Mesenchymal stem cell (in vitro differentiated cells and primary cell): ENCODE measurements around the gene C1GALT1. TPM values are rescaled to one million over a fixed set of nuclear protein-coding genes. Genes with fewer than 3 reads are reported as not detected.
"Not testable (repeated sequence)": the region's sequence is repeated elsewhere in the genome, so short reads cannot be mapped to it uniquely, and the experiment has no call there.

Source experiments
- DNase-seq: peaks from one replicate; pipeline ENCODE4 v3.0.0-alpha.2; 2013
- H2AFZ ChIP-seq: one replicate; pipeline ENCODE4 v1.6.1; 2013; ENCODE audit warnings: low read depth, mild to moderate bottlenecking, control low read depth, inconsistent platforms, low read length, moderate library complexity
- H2AK5ac ChIP-seq: 2 replicates; pipeline ENCODE4 v1.6.1; 2013; ENCODE audit warnings: low read length, moderate library complexity, mild to moderate bottlenecking, inconsistent platforms; ENCODE audit not compliant: severe bottlenecking
- H2BK120ac ChIP-seq: one replicate; pipeline ENCODE4 v1.6.1; 2013; ENCODE audit warnings: low read depth, mild to moderate bottlenecking, inconsistent platforms, low read length, moderate library complexity
- H2BK12ac ChIP-seq, 2 experiments: one replicate each; pipeline ENCODE4 v1.6.1; 2013; ENCODE audit warnings: inconsistent platforms in 2 of 2, low read length in 2 of 2, mild to moderate bottlenecking in 2 of 2, moderate library complexity in 2 of 2, control low read depth in 1 of 2
- H2BK15ac ChIP-seq: one replicate; pipeline ENCODE4 v1.6.1; 2013; ENCODE audit warnings: mild to moderate bottlenecking, low read depth, inconsistent platforms; ENCODE audit not compliant: poor library complexity, severe bottlenecking
- H2BK5ac ChIP-seq: 2 replicates; pipeline ENCODE4 v1.6.1; 2013; ENCODE audit warnings: low read depth, mild to moderate bottlenecking, low read length, control low read depth, inconsistent platforms; ENCODE audit not compliant: poor library complexity, severe bottlenecking
- H3K14ac ChIP-seq, 2 experiments: one replicate each; pipeline ENCODE4 v1.6.1; 2013; ENCODE audit warnings: inconsistent platforms in 2 of 2, low read length in 2 of 2, control low read depth in 1 of 2, mild to moderate bottlenecking in 1 of 2, moderate library complexity in 1 of 2
- H3K18ac ChIP-seq, 2 experiments: one replicate each; pipeline ENCODE4 v1.6.1; 2013; ENCODE audit warnings: inconsistent platforms in 2 of 2, low read length in 2 of 2, control low read depth in 1 of 2, low read depth in 1 of 2, mild to moderate bottlenecking in 1 of 2
- H3K23ac ChIP-seq, 2 experiments: one replicate each; pipeline ENCODE4 v1.6.1; 2013; ENCODE audit warnings: inconsistent platforms in 2 of 2, low read length in 2 of 2, mild to moderate bottlenecking in 2 of 2, moderate library complexity in 2 of 2, control low read depth in 1 of 2
- H3K27ac ChIP-seq: 2 replicates; pipeline ENCODE4 v1.5.1; 2013; ENCODE audit warnings: mild to moderate bottlenecking, moderate library complexity, low read length, control low read depth, inconsistent platforms; ENCODE audit not compliant: poor library complexity, severe bottlenecking
- H3K27me3 ChIP-seq, 2 experiments: 2 replicates each; pipeline versions ENCODE4 v1.6.1 to v1.7.0; 2013; ENCODE audit warnings: low read length in 2 of 2, mild to moderate bottlenecking in 2 of 2, moderate library complexity in 2 of 2, control low read depth in 1 of 2, inconsistent platforms in 1 of 2; ENCODE audit not compliant: control insufficient read depth in 1 of 2, insufficient read depth in 1 of 2
- H3K36me3 ChIP-seq, 2 experiments: 2 replicates each; pipeline versions ENCODE4 v1.6.1 to v1.7.0; 2013; ENCODE audit warnings: low read length in 2 of 2, control low read depth in 1 of 2, inconsistent platforms in 1 of 2, low read depth in 1 of 2, mild to moderate bottlenecking in 1 of 2; ENCODE audit not compliant: insufficient read depth in 2 of 2, control insufficient read depth in 1 of 2
- H3K4ac ChIP-seq, 2 experiments: one replicate each; pipeline ENCODE4 v1.6.1; 2013; ENCODE audit warnings: inconsistent platforms in 2 of 2, low read length in 2 of 2, mild to moderate bottlenecking in 2 of 2, moderate library complexity in 2 of 2, control low read depth in 1 of 2, low read depth in 1 of 2
- H3K4me1 ChIP-seq: 2 replicates; pipeline ENCODE4 v1.6.1; 2013; ENCODE audit warnings: low read depth, low read length, control low read depth; ENCODE audit not compliant: control insufficient read depth, insufficient read depth
- H3K4me2 ChIP-seq: 2 replicates; pipeline ENCODE4 v1.6.1; 2013; ENCODE audit warnings: low read length, mild to moderate bottlenecking, inconsistent platforms; ENCODE audit not compliant: poor library complexity, severe bottlenecking
- H3K4me3 ChIP-seq, 2 experiments: 2 replicates each; pipeline versions ENCODE4 v1.5.1 to v1.7.0; 2013; ENCODE audit warnings: low read length in 2 of 2, mild to moderate bottlenecking in 2 of 2, control low read depth in 1 of 2, low read depth in 1 of 2; ENCODE audit not compliant: insufficient read depth in 1 of 2
- H3K79me1 ChIP-seq: replicated peaks from 2 replicates; pipeline ENCODE4 v1.6.1; 2013; ENCODE audit warnings: mild to moderate bottlenecking, control low read depth, low read length, inconsistent platforms; ENCODE audit not compliant: poor library complexity, severe bottlenecking
- H3K9ac ChIP-seq: 2 replicates; pipeline ENCODE4 v1.7.0; 2013; ENCODE audit warnings: mild to moderate bottlenecking, low read length, moderate library complexity
- H3K9me3 ChIP-seq: 2 replicates; pipeline ENCODE4 v1.7.0; 2013; ENCODE audit warnings: mild to moderate bottlenecking, low read length; ENCODE audit not compliant: control insufficient read depth
- H4K8ac ChIP-seq: one replicate; pipeline ENCODE4 v1.6.1; 2013; ENCODE audit warnings: inconsistent platforms, mild to moderate bottlenecking, low read length, moderate library complexity
- H4K91ac ChIP-seq: one replicate; pipeline ENCODE4 v1.6.1; 2013; ENCODE audit warnings: mild to moderate bottlenecking, low read length, inconsistent platforms
- WGBS: methylation state at CpG from one replicate; pipeline ENCODE4 v1.1.7; 2013; ENCODE audit warnings: mixed read lengths; 5-methylcytosine and 5-hydroxymethylcytosine counted together
- polyA plus RNA-seq, 2 experiments: library from polyadenylated mRNA; stranded (reverse); fragments of 200-250 nt; gene quantifications; one replicate each; pipeline ENCODE4 v1.2.3, GENCODE V29; 2013

Gene C1GALT1
- 13.5 TPM for polyA plus RNA-seq (2013, experiment 1 of 2)
- 13.7 TPM for polyA plus RNA-seq (2013, experiment 2 of 2)

DNA sequence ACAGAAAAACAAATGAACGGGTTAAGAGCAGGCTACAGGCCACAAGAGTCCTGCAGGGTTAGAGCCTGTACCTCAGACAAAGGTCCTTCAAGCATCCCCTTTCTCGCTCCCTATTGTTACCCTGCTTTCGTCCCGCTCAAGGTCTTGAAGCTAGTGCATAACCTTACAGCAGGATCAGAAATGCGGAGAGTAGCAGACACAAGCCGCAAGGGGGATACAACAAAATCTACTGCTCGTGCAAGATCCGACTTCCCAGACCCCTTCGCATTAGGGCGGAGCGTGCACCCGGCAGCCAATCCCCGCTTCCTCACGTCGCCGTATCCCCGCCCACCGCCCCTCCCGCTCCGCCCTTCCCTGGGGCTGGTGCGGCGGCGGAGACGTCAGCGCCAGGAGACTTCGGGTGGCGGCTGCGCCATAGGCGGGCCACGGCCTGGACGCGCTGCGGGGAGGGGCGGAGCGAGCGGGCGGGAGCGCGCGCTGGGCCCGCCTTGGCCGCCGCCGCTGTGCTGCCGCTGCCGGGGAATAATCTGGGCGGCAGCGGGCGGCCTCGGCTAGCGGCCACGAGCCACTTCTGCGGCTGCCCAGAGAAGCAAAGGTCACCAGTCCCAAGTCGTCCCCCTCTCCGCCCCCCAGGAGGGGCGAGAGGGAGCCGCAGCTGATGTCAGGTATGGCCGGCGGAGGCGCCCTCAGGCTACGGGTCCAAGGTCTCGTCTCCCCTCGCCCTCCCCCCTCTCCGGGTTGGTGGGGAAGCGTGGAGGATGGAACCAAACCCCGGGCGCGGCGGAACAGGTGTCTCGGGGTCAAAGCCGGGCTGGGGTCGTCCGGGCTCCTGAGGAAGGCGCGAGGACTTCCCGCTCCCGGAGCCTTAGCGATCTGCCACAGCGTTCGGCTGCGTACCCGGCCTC is at the start of gene C1GALT1:
Gene C1GALT1 (plus strand): TSS at position 389 of the 905 bp plus-strand sequence. CDS start 51,776 bp downstream, outside the sequence.
- peak within 1 kb of the TSS; percentile 20 to 100 for H3K23ac ChIP-seq
- H3K27ac ChIP-seq = peak within 1 kb of the TSS; percentile 98
- DNase-seq = peak; percentile 98
- H3K14ac ChIP-seq = peak within 1 kb of the TSS in 1 of 2 experiments; percentile 93
- H2BK15ac ChIP-seq = peak within 1 kb of the TSS; percentile 94
- peak within 1 kb of the TSS; percentile 92 for H3K4me2 ChIP-seq
- H2BK120ac ChIP-seq = peak within 1 kb of the TSS; percentile 49
- no peaks in the 10 kb centered on the region for H3K27me3 ChIP-seq
- H3K18ac ChIP-seq = peak within 1 kb of the TSS; percentile 89 to 98
- peaks cover 2% of the 10 kb centered on the region for H3K4me1 ChIP-seq
- peak within 1 kb of the TSS; percentile 84 for H4K8ac ChIP-seq
- whole genome bisulfite sequencing = 0% methylated on average over 37 of the region's 82 CpGs
- H2BK5ac ChIP-seq = peak within 1 kb of the TSS; percentile 61
- H3K9me3 ChIP-seq = no peaks in the 10 kb centered on the region
- H3K9ac ChIP-seq = peak within 1 kb of the TSS; percentile 94
- H2BK12ac ChIP-seq = peak within 1 kb of the TSS in 1 of 2 experiments; percentile 74
- H3K4ac ChIP-seq = peak within 1 kb of the TSS; percentile 46 to 91
- H3K36me3 ChIP-seq = peaks cover 5 to 26% of the 10 kb centered on the region in 2 experiments
- H2AK5ac ChIP-seq = peak within 1 kb of the TSS; percentile 59
- peak within 1 kb of the TSS; percentile 90 for H2AFZ ChIP-seq
- peak within 1 kb of the TSS; percentile 94 for H3K4me3 ChIP-seq
- H3K79me1 ChIP-seq = peaks cover 20% of the 10 kb centered on the region
- peak within 1 kb of the TSS; percentile 68 for H4K91ac ChIP-seq

DNA sequence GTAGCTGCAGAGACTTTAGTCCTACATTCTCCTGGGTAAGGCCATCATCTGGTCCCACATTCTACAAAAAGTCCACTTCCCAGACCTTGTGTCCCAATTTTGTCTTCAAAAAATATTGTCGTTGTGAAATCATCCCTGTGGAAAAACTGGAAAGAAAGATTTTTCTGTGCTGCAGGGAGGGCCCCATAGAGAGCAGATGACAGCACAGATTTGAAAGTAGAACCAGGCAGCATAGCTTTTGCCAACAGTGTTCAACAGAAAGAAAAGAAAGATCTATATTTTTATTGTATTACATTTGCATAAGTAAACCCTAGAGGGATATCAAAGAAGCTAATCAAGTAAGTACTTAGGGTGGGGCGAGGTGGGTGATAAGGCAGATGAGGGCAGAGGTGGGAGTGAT is 48.3 kb upstream of the C1GALT1 start:
- Histone ChIP-seq H2AFZ (no peak overlapping the region), H3K9me3 (no peaks in the 10 kb centered on the region), H3K14ac (no peak overlapping the region), H3K36me3 (no peaks in the 10 kb centered on the region), H3K9ac (no peak overlapping the region), H2BK12ac (no peak overlapping the region), H2AK5ac (no peak overlapping the region), H2BK120ac (no peak overlapping the region), H4K91ac (no peak overlapping the region), H3K18ac (no peak overlapping the region), H3K27ac (no peak overlapping the region), H3K4ac (no peak overlapping the region), H2BK15ac (no peak overlapping the region), H3K4me3 (no peak overlapping the region), H2BK5ac (no peak overlapping the region), H3K79me1 (no peaks in the 10 kb centered on the region), H3K23ac (no peak overlapping the region), H4K8ac (no peak overlapping the region), H3K4me2 (no peak overlapping the region), H3K27me3 (no peaks in the 10 kb centered on the region), H3K4me1 (no peaks in the 10 kb centered on the region)
- no peak for DNase-seq
- WGBS = 90% methylated on average over 1 of the region's 2 CpGs

DNA sequence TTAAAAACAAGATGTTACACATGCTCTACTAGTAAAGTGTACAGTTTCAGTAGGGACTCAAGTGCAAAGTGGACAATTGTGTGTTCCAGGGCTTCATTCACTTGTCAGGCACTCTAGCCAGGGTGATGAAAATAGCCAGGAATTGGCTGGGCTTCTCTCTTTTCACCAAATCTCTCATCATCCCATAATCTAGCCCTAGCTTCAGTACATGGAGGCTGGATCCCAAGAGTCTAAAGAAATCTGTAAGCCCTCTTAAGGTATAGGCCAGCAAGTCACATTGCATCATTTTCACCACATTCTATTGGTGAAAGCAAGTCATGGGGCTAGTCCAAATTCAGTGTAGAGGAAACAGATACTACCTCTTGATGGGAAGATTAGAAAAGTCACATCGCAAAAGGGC is 47.3 kb upstream of the C1GALT1 start:
- no peak overlapping the region for H3K14ac ChIP-seq
- H3K9ac ChIP-seq = no peak overlapping the region
- H4K91ac ChIP-seq = no peak overlapping the region
- no peak overlapping the region for H3K23ac ChIP-seq
- H2BK120ac ChIP-seq = no peak overlapping the region
- H2AK5ac ChIP-seq = no peak overlapping the region
- H2BK5ac ChIP-seq = no peak overlapping the region
- no peaks in the 10 kb centered on the region for H3K9me3 ChIP-seq
- no peak overlapping the region for H3K4me2 ChIP-seq
- no peaks in the 10 kb centered on the region for H3K79me1 ChIP-seq
- no peak overlapping the region for H4K8ac ChIP-seq
- no peak overlapping the region for H3K4ac ChIP-seq
- no peak overlapping the region for H2AFZ ChIP-seq
- no peaks in the 10 kb centered on the region for H3K4me1 ChIP-seq
- no peaks in the 10 kb centered on the region for H3K27me3 ChIP-seq
- WGBS = no CpG with 5 or more reads among the region's 1 CpG
- H3K4me3 ChIP-seq = no peak overlapping the region
- DNase-seq = no peak
- H2BK15ac ChIP-seq = no peak overlapping the region
- no peak overlapping the region for H3K18ac ChIP-seq
- no peaks in the 10 kb centered on the region for H3K36me3 ChIP-seq
- H2BK12ac ChIP-seq = no peak overlapping the region
- H3K27ac ChIP-seq = no peak overlapping the region

DNA sequence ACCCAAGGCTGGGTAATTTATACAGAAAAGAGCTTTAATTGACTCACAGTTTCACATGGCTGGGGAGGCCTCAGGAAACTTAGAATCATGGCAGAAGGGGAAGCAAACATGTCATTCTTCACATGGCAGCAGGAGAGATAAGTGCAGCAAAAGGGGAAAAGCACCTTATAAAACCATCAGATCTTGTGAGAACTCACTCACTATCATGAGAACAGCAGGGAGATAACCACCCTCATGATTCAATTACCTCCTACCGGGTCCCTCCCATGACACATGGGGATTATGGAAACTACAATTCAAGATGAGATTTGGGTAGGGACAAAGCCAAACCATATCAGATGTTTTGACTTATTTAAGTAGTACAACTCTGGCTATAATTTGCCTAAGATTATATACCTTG is 46.4 kb upstream of the C1GALT1 start:
- no CpG with 5 or more reads among the region's 1 CpG for WGBS
- H3K27ac ChIP-seq, H4K8ac ChIP-seq, H3K4ac ChIP-seq, H2AFZ ChIP-seq, H2BK15ac ChIP-seq, H3K4me2 ChIP-seq, H3K79me1 ChIP-seq, H3K14ac ChIP-seq, DNase-seq, H3K36me3 ChIP-seq, H3K4me1 ChIP-seq, H2BK120ac ChIP-seq, H2BK5ac ChIP-seq, H2BK12ac ChIP-seq, H3K23ac ChIP-seq, H3K27me3 ChIP-seq, H4K91ac ChIP-seq, H3K18ac ChIP-seq, H3K9me3 ChIP-seq, H2AK5ac ChIP-seq: not testable (repeated sequence)
- H3K9ac ChIP-seq = peak overlapping the region; percentile 66
- H3K4me3 ChIP-seq = peak overlapping the region in 1 of 2 experiments; percentile 59
